ENCODE data around the gene GPN2. TPM values are rescaled to one million over a fixed set of nuclear protein-coding genes. Genes with fewer than 3 reads are reported as not detected.

Gene GPN2
- total and polyA plus RNA-seq, 9 of the 15 experiments (the other 6 are each of a cell fraction or from before 2014, with no cell fraction given): 9.9 to 58.8 (median 20.4) TPM

GRCh38 chr1:26889551-26890466 is at the start of gene GPN2 (continued):
- no peak for TF ChIP-seq SRSF7 (optimal IDR thresholded peaks at IDR 0.05; ENCODE audit: low read depth, low read length)
- TF ChIP-seq FOXO4 (CRISPR knock-in tag; IDR thresholded peaks at IDR 0.05): no peak
- TF ChIP-seq ZKSCAN3 (CRISPR knock-in tag; IDR thresholded peaks at IDR 0.05): no peak
- no peak for TF ChIP-seq ZNF699 (CRISPR knock-in tag; IDR thresholded peaks at IDR 0.05; ENCODE audit: insufficient replicate concordance)
- no peak for TF ChIP-seq ZNF316 (IDR thresholded peaks at IDR 0.05)
- TF ChIP-seq MTA2 (IDR thresholded peaks at IDR 0.05; ENCODE audit: low read depth): no peak
- no peak; the same call in 1 of the 2 replicates for TF ChIP-seq EP300 (IDR thresholded peaks at IDR 0.05; ENCODE audit: low read length)
- peak; percentile 100 for TF ChIP-seq KAT7 (CRISPR knock-in tag; IDR thresholded peaks at IDR 0.05; ENCODE audit: borderline replicate concordance)
- TF ChIP-seq GABPB1 (CRISPR knock-in tag; IDR thresholded peaks at IDR 0.05): peak; percentile 92
- TF ChIP-seq ZBTB7A (IDR thresholded peaks at IDR 0.05; ENCODE audit: borderline replicate concordance, control insufficient read depth, low read depth, low read length): peak; percentile 52; the same call in 1 of the 2 replicates
- TF ChIP-seq NFRKB (IDR thresholded peaks at IDR 0.05; ENCODE audit: low read depth): no peak
- no peak for TF ChIP-seq YBX1 (IDR thresholded peaks at IDR 0.05)
- peak; percentile 51; the same call in 1 of the 2 replicates for TF ChIP-seq EGR1 (conservative IDR thresholded peaks at IDR 0.05)
- peak; percentile 66 for TF ChIP-seq PRDM10 (IDR thresholded peaks at IDR 0.05; ENCODE audit: partially characterized antibody)
- no peak; the same call in 1 of the 2 replicates for TF ChIP-seq CREB3 (tag; conservative IDR thresholded peaks at IDR 0.05; ENCODE audit: low read depth)
- TF ChIP-seq ZNF431 (CRISPR knock-in tag; IDR thresholded peaks at IDR 0.05): peak; percentile 86
- TF ChIP-seq CSDE1 (IDR thresholded peaks at IDR 0.05): no peak
- TF ChIP-seq HMBOX1 (IDR thresholded peaks at IDR 0.05): peak; percentile 98
- TF ChIP-seq SAFB2 (IDR thresholded peaks at IDR 0.05; ENCODE audit: borderline replicate concordance, low read depth, low read length, severe bottlenecking): no peak

All from K562 (cell line).